GM19452 (cell line): Measurements from ENCODE around the gene TMC5.
"Not testable (repeated sequence)": the region's sequence is repeated elsewhere in the genome, so short reads cannot be mapped to it uniquely, and the experiment has no call there.

Source experiments
- ATAC-seq: cut with Tn5 transposase; IDR thresholded peaks from one replicate; pipeline ENCODE4 v1.9.1; 2021; ENCODE audit not compliant: unreplicated experiment

The TMC5 gene

DNA sequence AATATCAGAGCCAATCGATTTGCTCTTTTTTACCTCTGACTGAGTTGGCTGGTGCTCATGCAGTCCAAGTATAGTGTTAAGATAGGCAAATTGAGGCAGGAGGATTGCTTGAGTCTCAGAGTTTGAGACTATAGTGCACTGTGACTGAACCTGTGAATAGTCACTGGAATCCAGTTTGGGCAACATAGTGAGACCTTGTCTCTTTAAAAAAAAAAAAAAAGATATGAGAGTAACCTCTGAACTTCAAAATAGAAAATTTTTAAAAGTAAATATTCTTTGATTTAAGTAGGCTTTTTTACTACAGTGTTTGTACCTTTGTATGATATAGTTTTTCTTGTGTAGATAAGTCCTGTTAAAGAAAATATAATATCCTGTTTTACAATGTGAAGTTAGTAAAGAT, 109.5 kb downstream of the TMC5 start:
- ATAC-seq: no peak

DNA sequence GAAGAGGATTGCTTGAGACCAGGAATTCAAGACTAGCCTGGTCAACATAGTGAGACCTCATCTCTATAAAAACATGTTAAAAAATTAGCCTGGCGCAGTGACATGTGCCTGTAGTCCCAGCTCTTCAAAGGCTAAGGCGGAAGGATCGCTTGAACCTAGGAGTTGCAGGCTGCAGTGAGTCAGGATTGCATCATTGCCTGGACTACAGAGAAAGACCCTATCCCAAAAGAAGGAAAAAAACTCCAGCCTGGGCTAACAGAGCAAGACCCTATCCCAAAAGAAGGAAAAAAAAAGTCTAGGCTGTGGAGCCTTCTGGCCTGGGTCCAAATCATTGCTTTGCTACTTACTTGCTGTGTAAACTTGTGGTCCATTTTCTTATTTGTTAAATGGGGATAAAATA, 111.0 kb downstream of the TMC5 start:
- no peak for ATAC-seq

DNA sequence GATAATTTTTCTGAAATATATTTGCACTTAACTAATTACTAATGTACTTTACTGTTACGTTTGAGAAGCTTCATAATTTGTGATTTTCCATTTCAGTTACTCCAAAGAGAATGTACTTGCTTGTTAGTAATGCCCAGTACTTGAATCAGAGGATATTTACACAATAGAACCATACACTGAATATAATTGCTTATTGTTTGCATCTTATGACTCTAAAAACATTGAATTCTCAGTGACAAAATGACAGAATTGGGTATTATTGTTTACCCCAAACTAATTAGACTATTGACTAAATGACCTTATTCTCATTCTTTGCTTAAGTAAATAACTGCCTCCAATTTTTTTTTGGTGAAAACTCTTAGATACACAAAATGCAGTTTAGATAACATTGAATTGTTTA, 114.9 kb downstream of the TMC5 start:
- ATAC-seq: no peak

DNA sequence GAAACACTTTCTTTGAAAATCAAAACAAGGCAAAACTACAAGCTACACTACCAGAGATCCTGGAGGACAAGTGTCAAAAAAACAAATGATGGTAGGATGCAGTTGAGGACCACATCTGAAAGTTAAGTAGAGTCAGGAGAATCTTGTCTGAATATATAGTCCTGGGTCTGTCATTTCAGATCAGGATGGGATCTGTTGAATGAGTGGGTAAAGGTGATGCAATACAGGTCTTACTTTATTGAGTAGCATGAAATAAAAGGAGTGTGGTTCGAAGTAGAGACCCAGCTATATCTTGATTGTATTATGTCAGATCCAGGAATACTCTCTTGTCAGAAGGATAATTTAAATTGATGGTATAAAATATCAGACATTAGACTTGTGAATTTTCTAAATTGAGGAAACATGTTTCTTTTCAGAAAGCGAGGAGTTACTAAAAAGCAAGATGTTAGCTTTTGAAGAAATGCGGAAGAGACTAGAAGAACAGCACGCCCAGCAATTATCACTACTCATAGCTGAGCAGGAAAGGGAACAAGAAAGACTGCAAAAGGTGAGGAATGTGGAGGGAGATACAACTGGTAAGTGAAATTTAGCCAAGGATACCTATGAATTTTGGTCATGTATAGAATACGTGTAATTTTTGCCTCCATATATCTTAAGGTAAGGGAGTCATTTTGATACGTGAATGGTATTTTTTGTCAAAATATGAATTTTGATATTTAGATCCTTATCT, 122.7 kb downstream of the TMC5 start:
- ATAC-seq: no peak

DNA sequence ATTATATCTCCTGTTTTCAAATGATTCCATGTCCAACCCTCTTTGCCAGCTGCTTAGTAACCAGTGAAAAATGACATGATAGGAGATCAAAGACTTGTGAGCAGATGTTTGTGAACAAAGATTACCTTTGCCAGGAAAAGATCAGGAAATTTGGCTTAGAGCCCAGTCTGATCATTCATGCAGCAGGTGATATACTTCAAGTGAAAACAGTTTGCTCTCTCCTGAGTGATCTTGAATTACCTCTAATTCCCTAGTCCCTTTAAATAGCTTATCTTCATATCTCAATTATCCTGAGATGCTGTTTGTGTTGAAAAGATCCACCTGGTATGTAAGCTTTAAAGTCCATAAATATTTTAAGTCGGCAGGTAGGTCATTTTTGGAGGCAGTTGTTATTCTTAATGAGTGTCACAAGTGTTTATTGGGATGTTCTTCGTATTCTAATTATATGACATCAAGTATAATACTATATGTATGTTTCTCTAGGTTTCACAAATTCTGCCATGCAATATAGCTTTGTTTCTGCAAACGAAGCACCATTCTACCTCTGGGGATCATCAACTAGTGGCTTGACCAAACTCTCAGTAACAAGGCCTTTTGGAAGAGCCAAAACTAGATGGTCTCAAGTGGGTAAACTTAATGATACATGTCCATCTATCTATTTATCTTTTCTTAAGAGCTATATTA, 124.6 kb downstream of the TMC5 start:
- no peak for ATAC-seq

DNA sequence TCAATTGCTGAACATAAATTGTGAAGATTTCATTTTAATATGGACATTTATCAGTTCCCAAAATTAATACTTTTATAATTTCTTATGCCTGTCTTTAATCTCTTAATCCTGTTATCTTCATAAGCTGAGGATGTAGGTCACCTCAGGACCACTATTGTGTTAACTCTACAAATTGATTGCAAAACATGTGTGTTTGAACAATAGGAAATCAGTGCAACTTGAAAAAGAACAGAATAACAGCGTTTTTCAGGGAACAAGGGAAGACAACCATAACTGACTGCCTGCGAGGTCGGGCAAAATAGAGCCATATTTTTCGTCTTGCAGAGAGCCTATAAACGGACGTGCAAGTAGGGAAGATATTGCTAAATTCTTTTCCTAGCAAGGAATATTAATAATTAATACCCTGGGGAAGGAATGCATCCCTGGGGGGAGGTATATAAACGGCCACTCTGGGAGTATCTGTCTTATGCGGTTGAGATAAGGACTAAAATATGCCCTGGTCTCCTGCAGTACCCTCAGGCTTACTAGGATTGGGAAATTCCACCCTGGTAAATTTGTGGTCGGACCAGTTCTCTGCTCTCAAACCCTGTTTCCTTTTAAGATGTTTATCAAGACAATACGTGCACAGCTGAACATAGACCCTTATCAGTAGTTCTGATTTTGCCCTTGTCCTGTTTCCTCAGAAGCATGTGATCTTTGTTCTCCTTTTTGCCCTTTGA, 125.8 kb downstream of the TMC5 start:
- not testable (repeated sequence) for ATAC-seq

DNA sequence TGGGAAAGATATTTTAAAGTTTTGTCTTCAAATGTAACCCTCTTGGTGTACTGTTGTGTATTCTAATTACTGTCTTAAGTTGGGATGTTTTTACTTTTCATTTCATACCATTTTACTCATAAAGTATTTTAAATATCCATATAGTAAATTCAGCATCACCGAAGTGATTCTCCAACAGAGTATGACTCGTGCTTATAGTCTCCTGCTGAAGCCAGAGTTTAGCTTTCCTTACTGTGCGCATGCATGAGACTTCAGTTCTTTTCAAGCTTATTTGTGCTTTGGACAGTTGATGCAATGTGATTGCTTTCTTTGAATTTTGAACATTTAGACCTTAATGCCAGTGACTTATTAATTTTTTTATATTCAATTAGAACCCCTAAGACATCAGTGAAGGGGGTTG, 130.5 kb downstream of the TMC5 start:
- no peak for ATAC-seq
